ENCODE results near the gene UBE3C. TPM values are rescaled to one million over a fixed set of nuclear protein-coding genes. Genes with fewer than 3 reads are reported as not detected.
"Not testable (repeated sequence)": the region's sequence is repeated elsewhere in the genome, so short reads cannot be mapped to it uniquely, and the experiment has no call there.

The UBE3C gene
- total RNA-seq, 1 experiment from 2014 or later = 122 TPM

DNA sequence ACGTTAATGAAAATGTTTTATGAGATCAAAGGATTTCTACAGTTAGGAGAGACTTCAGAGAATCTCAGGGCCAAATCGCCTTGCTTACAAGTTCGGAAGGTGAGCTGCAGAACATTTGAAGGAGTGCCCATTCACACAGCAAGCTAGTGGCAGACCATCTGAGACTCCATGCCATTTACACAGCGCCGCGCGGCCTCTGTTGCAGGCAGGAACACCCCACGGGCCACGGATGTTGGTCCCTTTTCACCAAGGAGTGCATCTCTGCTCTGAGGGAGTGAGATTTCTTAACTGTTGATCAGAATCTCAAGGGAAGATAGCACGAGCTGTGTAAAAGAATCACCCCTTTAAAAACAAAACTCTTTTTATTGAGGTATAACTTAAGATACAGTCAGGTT, 1.8 kb downstream of the UBE3C start:
- Histone ChIP-seq H3K4me3 (peak overlapping the region; percentile 96), H3K27ac (no peak overlapping the region), H3K4me1 (peaks cover 9% of the 10 kb centered on the region), H3K36me3 (peaks cover 32% of the 10 kb centered on the region), H3K9me3 (replicated peaks) (no peaks in the 10 kb centered on the region), H3K27me3 (no peaks in the 10 kb centered on the region)
- no peak for DNase-seq

GRCh38 chr7:157141525-157142060, 2.9 kb downstream of the UBE3C start:
- no peak for DNase-seq
- Histone ChIP-seq H3K4me3 (no peak overlapping the region), H3K9me3 (replicated peaks) (no peaks in the 10 kb centered on the region), H3K4me1 (peaks cover 9% of the 10 kb centered on the region), H3K27ac (no peak overlapping the region), H3K36me3 (peaks cover 39% of the 10 kb centered on the region), H3K27me3 (no peaks in the 10 kb centered on the region)

- H3K27me3 ChIP-seq = no peaks in the 10 kb centered on the region
- H3K4me1 ChIP-seq = peaks cover 5% of the 10 kb centered on the region
- H3K36me3 ChIP-seq = peaks cover 53% of the 10 kb centered on the region
- H3K4me3 ChIP-seq = no peak overlapping the region
- H3K27ac ChIP-seq = no peak overlapping the region
- H3K9me3 ChIP-seq (replicated peaks) = no peaks in the 10 kb centered on the region
- DNase-seq = no peak
Observed at GRCh38 chr7:157143788-157144187, 5.1 kb downstream of the UBE3C start.

GRCh38 chr7:157149317-157149716, 10.6 kb downstream of the UBE3C start:
- Histone ChIP-seq H3K4me3 (no peak overlapping the region), H3K4me1 (peaks cover 3% of the 10 kb centered on the region; the same call in 1 of the 2 replicates), H3K27ac (no peak overlapping the region), H3K36me3 (peaks cover 54% of the 10 kb centered on the region), H3K27me3 (no peaks in the 10 kb centered on the region), H3K9me3 (replicated peaks) (no peaks in the 10 kb centered on the region)
- no peak for DNase-seq

DNA sequence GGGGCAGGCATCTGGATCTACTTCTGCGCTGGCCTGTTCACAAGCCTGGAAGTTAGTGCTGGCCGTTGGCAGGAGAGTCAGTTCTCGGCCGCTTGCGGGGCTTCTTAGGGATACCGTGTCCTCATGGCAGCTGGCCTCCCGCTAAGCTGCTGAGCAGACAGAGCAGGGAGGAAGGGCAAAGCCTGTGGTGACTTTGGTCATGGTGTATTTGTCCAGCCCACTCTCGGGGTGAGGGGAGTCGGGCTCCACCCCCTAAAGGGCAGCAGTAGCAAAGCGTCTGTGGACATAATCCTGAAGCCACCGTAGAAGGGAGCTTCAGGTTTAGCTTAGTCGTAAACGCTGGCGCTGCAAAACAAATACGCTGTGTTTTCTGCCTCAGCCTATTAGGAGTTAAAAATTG, 12.2 kb downstream of the UBE3C start:
- DNase-seq = peak; percentile 93 to 94
- Histone ChIP-seq H3K27me3 (no peaks in the 10 kb centered on the region), H3K4me3 (no peak overlapping the region), H3K4me1 (peaks cover 3% of the 10 kb centered on the region; the same call in 1 of the 2 replicates), H3K36me3 (peaks cover 45% of the 10 kb centered on the region), H3K27ac (peak overlapping the region; percentile 48), H3K9me3 (replicated peaks) (no peaks in the 10 kb centered on the region)

DNA sequence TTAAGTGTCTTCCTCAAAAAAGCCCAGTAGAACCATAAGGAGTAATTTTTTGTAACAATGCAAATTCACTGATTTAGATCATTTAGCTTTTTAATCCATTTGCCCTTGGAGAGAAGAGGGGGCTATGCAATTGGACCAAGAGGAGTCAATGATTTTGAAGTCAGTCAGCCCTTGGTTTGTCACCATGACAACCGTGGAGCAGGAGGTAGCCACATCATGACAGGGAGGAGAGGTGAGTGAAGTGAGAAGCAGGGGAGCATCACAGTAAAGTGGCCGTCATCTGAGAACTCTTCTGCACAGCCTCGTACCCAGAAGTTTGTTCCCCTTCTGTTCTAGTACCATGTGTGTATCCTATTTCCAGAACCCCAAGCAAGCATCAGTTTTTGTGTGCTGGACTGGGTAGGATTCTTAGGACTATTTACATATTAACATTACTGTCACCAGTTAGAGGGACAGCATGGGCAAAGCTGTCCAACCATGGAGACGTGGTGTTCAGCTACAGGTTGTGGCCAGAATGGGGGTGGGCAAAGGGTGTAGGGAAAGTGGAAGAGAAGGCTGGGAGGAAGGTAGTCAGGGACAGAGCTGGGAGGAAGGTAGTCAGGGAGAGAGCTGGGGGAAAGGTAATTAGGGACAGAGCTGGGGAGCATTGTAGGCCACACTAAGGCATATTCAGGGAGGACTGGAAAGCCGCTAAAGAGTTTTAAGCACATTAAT, 13.1 kb downstream of the UBE3C start:
- DNase-seq = no peak
- H3K27ac ChIP-seq = no peak overlapping the region
- no peaks in the 10 kb centered on the region for H3K9me3 ChIP-seq (replicated peaks)
- H3K4me3 ChIP-seq = no peak overlapping the region
- H3K4me1 ChIP-seq = peaks cover 3% of the 10 kb centered on the region; the same call in 1 of the 2 replicates
- H3K27me3 ChIP-seq = no peaks in the 10 kb centered on the region
- H3K36me3 ChIP-seq = peaks cover 43% of the 10 kb centered on the region

DNA sequence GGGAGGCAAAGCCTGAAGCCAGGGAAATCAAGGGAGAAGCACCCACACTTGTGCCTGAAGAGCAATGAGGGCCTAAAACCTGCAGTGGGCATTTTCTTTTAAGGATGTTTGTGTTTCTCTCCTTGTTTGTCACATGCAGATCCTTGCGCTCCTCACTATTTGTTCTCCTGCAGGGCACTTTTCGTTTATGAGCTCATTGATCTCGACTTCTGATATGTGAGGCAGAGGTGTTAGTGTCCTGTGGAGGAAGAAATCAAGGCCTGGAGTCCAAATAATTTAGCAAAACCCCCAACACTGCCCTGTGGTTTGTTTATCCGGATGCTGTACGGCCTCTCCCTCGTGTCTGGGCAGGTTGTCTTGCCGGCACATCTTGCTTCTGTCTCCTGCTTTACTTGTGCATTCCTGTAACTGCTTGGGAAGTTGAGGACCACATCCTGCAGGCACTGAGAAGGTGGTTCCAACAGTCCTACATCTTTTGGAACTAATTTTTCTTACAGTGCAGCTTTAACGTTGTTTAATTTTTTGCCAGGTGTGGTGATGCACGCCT, 13.7 kb downstream of the UBE3C start:
- DNase-seq = no peak
- Histone ChIP-seq H3K4me1 (peaks cover 3% of the 10 kb centered on the region; the same call in 1 of the 2 replicates), H3K4me3 (no peak overlapping the region), H3K27me3 (no peaks in the 10 kb centered on the region), H3K27ac (no peak overlapping the region), H3K9me3 (replicated peaks) (no peaks in the 10 kb centered on the region), H3K36me3 (peaks cover 37% of the 10 kb centered on the region)

DNA sequence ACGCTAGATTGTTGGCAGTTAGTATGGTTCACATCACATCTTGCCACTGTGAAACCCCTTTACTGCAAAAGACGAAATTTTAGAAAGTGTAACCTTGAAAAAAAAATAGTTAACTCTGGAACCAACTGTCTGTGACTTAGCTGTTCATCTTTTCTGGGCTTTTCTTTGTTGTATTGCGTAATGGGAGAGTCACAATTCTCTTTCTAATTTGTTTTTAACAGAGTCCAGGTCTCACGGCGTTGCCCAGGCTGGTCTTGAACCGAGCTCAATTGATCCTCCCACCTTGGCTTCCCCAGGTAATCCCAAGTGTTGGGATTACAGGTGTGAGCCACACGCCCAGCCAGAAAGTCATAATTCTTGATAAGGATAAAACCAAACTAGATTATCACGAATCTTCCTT, 14.5 kb downstream of the UBE3C start:
- Histone ChIP-seq H3K4me1 (peaks cover 6% of the 10 kb centered on the region; the same call in 1 of the 2 replicates), H3K27ac (no peak overlapping the region), H3K4me3 (no peak overlapping the region), H3K36me3 (peaks cover 32% of the 10 kb centered on the region), H3K9me3 (replicated peaks) (no peaks in the 10 kb centered on the region), H3K27me3 (no peaks in the 10 kb centered on the region)
- no peak for DNase-seq

GRCh38 chr7:157155959-157156358, 17.2 kb downstream of the UBE3C start:
- DNase-seq = no peak
- Histone ChIP-seq H3K27ac (no peak overlapping the region), H3K36me3 (peaks cover 25% of the 10 kb centered on the region), H3K27me3 (no peaks in the 10 kb centered on the region), H3K4me3 (no peak overlapping the region), H3K4me1 (0 out of 2 replicates have a peak, but pooled peaks cover 4% of the 10 kb centered on the region), H3K9me3 (replicated peaks) (no peaks in the 10 kb centered on the region)

- H3K9me3 ChIP-seq (replicated peaks) = no peaks in the 10 kb centered on the region
- DNase-seq = no peak
- 0 out of 2 replicates have a peak, but pooled peaks cover 4% of the 10 kb centered on the region for H3K4me1 ChIP-seq
- no peaks in the 10 kb centered on the region for H3K27me3 ChIP-seq
- H3K4me3 ChIP-seq = no peak overlapping the region
- peaks cover 18% of the 10 kb centered on the region for H3K36me3 ChIP-seq
- H3K27ac ChIP-seq = no peak overlapping the region; the same call in 1 of the 2 replicates
Observed at GRCh38 chr7:157158400-157158799, 19.7 kb downstream of the UBE3C start.

DNA sequence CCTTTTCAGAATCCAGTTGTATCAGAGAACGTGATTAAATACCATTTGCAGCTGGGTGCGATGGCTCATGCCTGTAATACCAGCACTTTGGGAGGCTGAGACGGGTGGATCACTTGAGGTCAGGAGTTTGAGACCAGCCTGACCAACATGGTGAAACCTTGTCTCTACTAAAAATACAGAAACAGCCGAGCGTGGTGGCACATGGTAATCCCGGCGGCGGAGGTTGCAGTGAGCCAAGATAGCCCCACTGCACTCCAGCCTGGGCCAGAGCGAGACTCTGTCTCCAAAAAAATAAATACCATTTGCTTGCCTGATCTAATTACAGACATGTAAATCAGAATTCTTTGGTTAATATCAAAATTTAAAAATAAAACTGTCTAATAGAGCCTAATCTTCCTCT, 20.8 kb downstream of the UBE3C start:
- H3K4me3 ChIP-seq; H3K27ac ChIP-seq; H3K4me1 ChIP-seq; DNase-seq; H3K27me3 ChIP-seq; H3K9me3 ChIP-seq (replicated peaks): not testable (repeated sequence)
- H3K36me3 ChIP-seq = peaks cover 18% of the 10 kb centered on the region

- H3K9me3 ChIP-seq (replicated peaks) = no peaks in the 10 kb centered on the region
- H3K27me3 ChIP-seq = no peaks in the 10 kb centered on the region
- no peak overlapping the region for H3K4me3 ChIP-seq
- H3K27ac ChIP-seq = no peak overlapping the region
- peaks cover 23% of the 10 kb centered on the region for H3K36me3 ChIP-seq
- 0 out of 2 replicates have a peak, but pooled peaks cover 4% of the 10 kb centered on the region for H3K4me1 ChIP-seq
- no peak for DNase-seq
Observed at GRCh38 chr7:157160433-157160832, 21.7 kb downstream of the UBE3C start.

GRCh38 chr7:157165987-157166386, 27.3 kb downstream of the UBE3C start:
- H3K27ac ChIP-seq = no peak overlapping the region
- no peak overlapping the region for H3K4me3 ChIP-seq
- H3K4me1 ChIP-seq = no peaks in the 10 kb centered on the region
- no peaks in the 10 kb centered on the region; the same call in 1 of the 2 replicates for H3K9me3 ChIP-seq (replicated peaks)
- no peaks in the 10 kb centered on the region for H3K27me3 ChIP-seq
- no peak for DNase-seq
- H3K36me3 ChIP-seq = peaks cover 61% of the 10 kb centered on the region

DNA sequence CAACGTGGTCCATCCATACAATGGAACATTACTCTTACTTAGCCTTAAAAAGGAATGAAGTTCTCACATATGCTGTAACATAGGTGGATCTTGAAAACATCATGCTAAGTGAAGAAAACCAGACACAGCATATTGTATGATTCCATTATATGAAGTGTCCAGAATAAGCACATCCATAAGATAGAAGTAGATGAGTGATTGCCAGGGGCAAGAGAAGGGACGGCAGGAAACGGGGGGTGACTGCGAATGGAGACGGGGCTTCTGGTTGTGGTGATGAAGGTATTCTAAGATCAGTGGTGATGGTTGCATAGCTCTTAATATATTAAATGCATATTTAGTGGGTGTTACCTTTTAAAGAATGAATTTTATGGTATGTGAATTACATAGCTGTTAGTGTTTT, 29.8 kb downstream of the UBE3C start:
- Histone ChIP-seq H3K27me3 (no peaks in the 10 kb centered on the region), H3K36me3 (peaks cover 77% of the 10 kb centered on the region), H3K4me1 (no peaks in the 10 kb centered on the region), H3K9me3 (replicated peaks) (no peaks in the 10 kb centered on the region; the same call in 1 of the 2 replicates), H3K27ac (no peak overlapping the region), H3K4me3 (no peak overlapping the region)
- DNase-seq = no peak

DNA sequence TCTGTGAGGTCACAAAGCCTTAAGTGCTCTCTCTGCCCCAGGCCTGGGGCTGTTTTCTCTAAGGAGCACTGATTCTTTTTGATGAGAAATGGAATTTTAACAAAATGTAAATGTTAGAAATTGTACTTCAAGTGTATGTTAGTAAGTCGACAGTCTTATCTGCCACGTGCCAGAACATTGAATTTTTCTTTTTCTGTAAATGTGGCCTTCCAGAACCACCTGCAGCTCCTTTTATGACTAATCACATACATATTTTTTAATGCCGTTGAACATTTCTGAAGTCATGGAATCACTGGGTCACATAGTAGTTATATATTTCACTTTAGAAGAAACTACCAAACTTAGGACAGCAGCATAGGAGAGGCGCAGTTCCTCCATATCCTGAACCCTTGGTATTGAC, 38.0 kb downstream of the UBE3C start:
- Histone ChIP-seq H3K27ac (no peak overlapping the region), H3K4me1 (no peaks in the 10 kb centered on the region), H3K4me3 (no peak overlapping the region), H3K9me3 (replicated peaks) (no peaks in the 10 kb centered on the region), H3K36me3 (peaks cover 87% of the 10 kb centered on the region), H3K27me3 (no peaks in the 10 kb centered on the region)
- no peak for DNase-seq

All from SJCRH30 (cell line).